ENCODE data around the gene NPM1. TPM values are rescaled to one million over a fixed set of nuclear protein-coding genes. Genes with fewer than 3 reads are reported as not detected.

The NPM1 gene
- total RNA-seq, 1 experiment from 2014 or later: 3,530 TPM

- peak overlapping the region; percentile 80 for H3K27ac Mint-ChIP-seq
- H3K36me3 Mint-ChIP-seq: peaks cover 81% of the 10 kb centered on the region
- peaks cover 55% of the 10 kb centered on the region for H3K4me1 Mint-ChIP-seq
- TF ChIP-seq RORB (CRISPR knock-in tag; IDR thresholded peaks at IDR 0.05): 0 out of 2 replicates have a peak, but pooled peaks have one; percentile 13
- TF ChIP-seq ZNF138 (CRISPR knock-in tag; conservative IDR thresholded peaks at IDR 0.05): no peak
- ATAC-seq (no peak), DNase-seq (ENCODE audit: low spot score) (no peak)
- ChIA-PET CTCF (no interaction called here), POLR2A (no interaction called here)
- no peaks in the 10 kb centered on the region for H3K9me3 Mint-ChIP-seq
- peak overlapping the region; percentile 98 for H3K4me3 Mint-ChIP-seq
- H3K27me3 Mint-ChIP-seq (ENCODE audit: low read depth): no peaks in the 10 kb centered on the region; the same call in 1 of the 2 replicates
Measured at GRCh38 chr5:171390883-171391677, 3.4 kb downstream of the NPM1 start.

GRCh38 chr5:171391996-171392577 lies 4.4 kb downstream of the NPM1 start:
- POLR2A ChIA-PET: interaction anchor here (0.5 kb wide), 1 partner anchor 57 kb away, joined by 3 read pairs; no protein-coding TSS in a partner anchor
- Mint-ChIP-seq H3K27ac (no peak overlapping the region), H3K4me1 (peaks cover 60% of the 10 kb centered on the region), H3K27me3 (ENCODE audit: low read depth) (no peaks in the 10 kb centered on the region; the same call in 1 of the 2 replicates), H3K4me3 (peak overlapping the region; percentile 53), H3K9me3 (no peaks in the 10 kb centered on the region), H3K36me3 (peaks cover 91% of the 10 kb centered on the region)
- no peak for ATAC-seq
- CTCF ChIA-PET: interaction anchor here (1.7 kb wide), 1 partner anchor 13 kb away, joined by 4 read pairs; no protein-coding TSS in a partner anchor
- no peak for DNase-seq (ENCODE audit: low spot score)
- no peak for TF ChIP-seq MXD4 (CRISPR knock-in tag; IDR thresholded peaks at IDR 0.05; ENCODE audit: borderline replicate concordance)
- TF ChIP-seq ZNF396 (CRISPR knock-in tag; IDR thresholded peaks at IDR 0.05; ENCODE audit: borderline replicate concordance): no peak
- no peak for TF ChIP-seq ATF6 (CRISPR knock-in tag; IDR thresholded peaks at IDR 0.05)
- TF ChIP-seq OVOL2 (CRISPR knock-in tag; IDR thresholded peaks at IDR 0.05; ENCODE audit: borderline replicate concordance): no peak
- no peak for TF ChIP-seq SMAD3 (CRISPR knock-in tag; IDR thresholded peaks at IDR 0.05; ENCODE audit: borderline replicate concordance)
- peak; percentile 65; the same call in 1 of the 2 replicates for TF ChIP-seq ZNF532 (CRISPR knock-in tag; IDR thresholded peaks at IDR 0.05; ENCODE audit: borderline replicate concordance)
- TF ChIP-seq NR3C1 (CRISPR knock-in tag; conservative IDR thresholded peaks at IDR 0.05; ENCODE audit: low read depth): no peak
- TF ChIP-seq, protein P1, sequence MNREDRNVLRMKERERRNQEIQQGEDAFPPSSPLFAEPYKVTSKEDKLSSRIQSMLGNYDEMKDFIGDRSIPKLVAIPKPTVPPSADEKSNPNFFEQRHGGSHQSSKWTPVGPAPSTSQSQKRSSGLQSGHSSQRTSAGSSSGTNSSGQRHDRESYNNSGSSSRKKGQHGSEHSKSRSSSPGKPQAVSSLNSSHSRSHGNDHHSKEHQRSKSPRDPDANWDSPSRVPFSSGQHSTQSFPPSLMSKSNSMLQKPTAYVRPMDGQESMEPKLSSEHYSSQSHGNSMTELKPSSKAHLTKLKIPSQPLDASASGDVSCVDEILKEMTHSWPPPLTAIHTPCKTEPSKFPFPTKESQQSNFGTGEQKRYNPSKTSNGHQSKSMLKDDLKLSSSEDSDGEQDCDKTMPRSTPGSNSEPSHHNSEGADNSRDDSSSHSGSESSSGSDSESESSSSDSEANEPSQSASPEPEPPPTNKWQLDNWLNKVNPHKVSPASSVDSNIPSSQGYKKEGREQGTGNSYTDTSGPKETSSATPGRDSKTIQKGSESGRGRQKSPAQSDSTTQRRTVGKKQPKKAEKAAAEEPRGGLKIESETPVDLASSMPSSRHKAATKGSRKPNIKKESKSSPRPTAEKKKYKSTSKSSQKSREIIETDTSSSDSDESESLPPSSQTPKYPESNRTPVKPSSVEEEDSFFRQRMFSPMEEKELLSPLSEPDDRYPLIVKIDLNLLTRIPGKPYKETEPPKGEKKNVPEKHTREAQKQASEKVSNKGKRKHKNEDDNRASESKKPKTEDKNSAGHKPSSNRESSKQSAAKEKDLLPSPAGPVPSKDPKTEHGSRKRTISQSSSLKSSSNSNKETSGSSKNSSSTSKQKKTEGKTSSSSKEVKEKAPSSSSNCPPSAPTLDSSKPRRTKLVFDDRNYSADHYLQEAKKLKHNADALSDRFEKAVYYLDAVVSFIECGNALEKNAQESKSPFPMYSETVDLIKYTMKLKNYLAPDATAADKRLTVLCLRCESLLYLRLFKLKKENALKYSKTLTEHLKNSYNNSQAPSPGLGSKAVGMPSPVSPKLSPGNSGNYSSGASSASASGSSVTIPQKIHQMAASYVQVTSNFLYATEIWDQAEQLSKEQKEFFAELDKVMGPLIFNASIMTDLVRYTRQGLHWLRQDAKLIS (CRISPR knock-in tag; IDR thresholded peaks at IDR 0.05; ENCODE audit: borderline replicate concordance): no peak
- no peak for TF ChIP-seq TP53 (CRISPR knock-in tag; IDR thresholded peaks at IDR 0.05)
- TF ChIP-seq NFATC4 (CRISPR knock-in tag; IDR thresholded peaks at IDR 0.05): peak; percentile 77
- TF ChIP-seq ERG (CRISPR knock-in tag; IDR thresholded peaks at IDR 0.05): peak; percentile 14; the same call in 1 of the 2 replicates
- TF ChIP-seq ZNF232 (CRISPR knock-in tag; IDR thresholded peaks at IDR 0.05): no peak
- TF ChIP-seq, protein P2, sequence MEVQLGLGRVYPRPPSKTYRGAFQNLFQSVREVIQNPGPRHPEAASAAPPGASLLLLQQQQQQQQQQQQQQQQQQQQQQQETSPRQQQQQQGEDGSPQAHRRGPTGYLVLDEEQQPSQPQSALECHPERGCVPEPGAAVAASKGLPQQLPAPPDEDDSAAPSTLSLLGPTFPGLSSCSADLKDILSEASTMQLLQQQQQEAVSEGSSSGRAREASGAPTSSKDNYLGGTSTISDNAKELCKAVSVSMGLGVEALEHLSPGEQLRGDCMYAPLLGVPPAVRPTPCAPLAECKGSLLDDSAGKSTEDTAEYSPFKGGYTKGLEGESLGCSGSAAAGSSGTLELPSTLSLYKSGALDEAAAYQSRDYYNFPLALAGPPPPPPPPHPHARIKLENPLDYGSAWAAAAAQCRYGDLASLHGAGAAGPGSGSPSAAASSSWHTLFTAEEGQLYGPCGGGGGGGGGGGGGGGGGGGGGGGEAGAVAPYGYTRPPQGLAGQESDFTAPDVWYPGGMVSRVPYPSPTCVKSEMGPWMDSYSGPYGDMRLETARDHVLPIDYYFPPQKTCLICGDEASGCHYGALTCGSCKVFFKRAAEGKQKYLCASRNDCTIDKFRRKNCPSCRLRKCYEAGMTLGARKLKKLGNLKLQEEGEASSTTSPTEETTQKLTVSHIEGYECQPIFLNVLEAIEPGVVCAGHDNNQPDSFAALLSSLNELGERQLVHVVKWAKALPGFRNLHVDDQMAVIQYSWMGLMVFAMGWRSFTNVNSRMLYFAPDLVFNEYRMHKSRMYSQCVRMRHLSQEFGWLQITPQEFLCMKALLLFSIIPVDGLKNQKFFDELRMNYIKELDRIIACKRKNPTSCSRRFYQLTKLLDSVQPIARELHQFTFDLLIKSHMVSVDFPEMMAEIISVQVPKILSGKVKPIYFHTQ (CRISPR knock-in tag; IDR thresholded peaks at IDR 0.05): peak; percentile 78; the same call in 1 of the 2 replicates
- TF ChIP-seq CREM (CRISPR knock-in tag; IDR thresholded peaks at IDR 0.05): no peak
- no peak for TF ChIP-seq ZNF423 (CRISPR knock-in tag; IDR thresholded peaks at IDR 0.05)
- 0 out of 2 replicates have a peak, but pooled peaks have one; percentile 13 for TF ChIP-seq ZNF671 (CRISPR knock-in tag; IDR thresholded peaks at IDR 0.05)
